Suprapubic skin (tissue), 4 donors: ENCODE results near the gene SENP6. TPM values are rescaled to one million over a fixed set of nuclear protein-coding genes. Genes with fewer than 3 reads are reported as not detected.

Experiments used
- DNase-seq, 2 donors: peaks; one replicate each; pipeline ENCODE4 v3.0.0-alpha.2; 2019; ENCODE audit warnings: low spot score in 2 of 2
- H3K27ac ChIP-seq: fragments of 200-600 bp; sonication (generic); one replicate; pipeline ENCODE4 v1.5.1; 2019
- H3K27me3 ChIP-seq: fragments of 200-600 bp; sonication (generic); one replicate; pipeline ENCODE4 v1.5.1; 2019
- H3K36me3 ChIP-seq: fragments of 200-600 bp; sonication (generic); one replicate; pipeline ENCODE4 v1.5.1; 2019
- H3K4me1 ChIP-seq: fragments of 200-600 bp; sonication (generic); one replicate; pipeline ENCODE4 v1.5.1; 2019
- H3K4me3 ChIP-seq: fragments of 200-600 bp; sonication (generic); one replicate; pipeline ENCODE4 v1.5.1; 2019; ENCODE audit warnings: mild to moderate bottlenecking
- H3K9me3 ChIP-seq: fragments of 200-600 bp; sonication (generic); one replicate; pipeline ENCODE4 v1.5.1; 2019
- EP300 ChIP-seq: sonication (generic); formaldehyde crosslinking; IDR thresholded peaks from one replicate; pipeline ENCODE4 v1.6.1; 2017; ENCODE audit warnings: antibody characterized with exemption
- POLR2A ChIP-seq, 2 donors: fragments of 450-650 bp; IDR thresholded peaks; one replicate each; pipeline ENCODE4 v1.6.1; 2017; ENCODE audit warnings: antibody characterized with exemption in 2 of 2, mild to moderate bottlenecking in 2 of 2, moderate library complexity in 2 of 2
- POLR2AphosphoS5 ChIP-seq, 3 donors: sonication (generic); formaldehyde crosslinking; IDR thresholded peaks; one replicate each; pipeline ENCODE4 v1.6.1; 2017; ENCODE audit warnings: antibody characterized with exemption in 3 of 3
- WGBS: methylation state at CpG from one replicate; pipeline ENCODE4 v1.1.5; 2018; 5-methylcytosine and 5-hydroxymethylcytosine counted together
- total RNA-seq, 4 donors: library from RNA; depleted of rRNA; stranded (reverse); fragments of >200 nt; gene quantifications; one replicate each; pipeline ENCODE4 v1.1.0, GENCODE V29; 2016
- TF ChIP-seq, protein P1 (sequence below), 2 donors: fragments of 200-600 bp in 1 of 2; fragments of 450-650 bp in 1 of 2; sonication (generic) in 1 of 2; IDR thresholded peaks; one replicate each; pipeline ENCODE4 v1.5.1; 2016 to 2019; ENCODE audit warnings: antibody characterized with exemption in 2 of 2, mild to moderate bottlenecking in 1 of 2, moderate library complexity in 1 of 2

The SENP6 gene
- total RNA-seq, 4 donors from 2014 or later: 65.1 to 176 (median 83.2) TPM

DNA sequence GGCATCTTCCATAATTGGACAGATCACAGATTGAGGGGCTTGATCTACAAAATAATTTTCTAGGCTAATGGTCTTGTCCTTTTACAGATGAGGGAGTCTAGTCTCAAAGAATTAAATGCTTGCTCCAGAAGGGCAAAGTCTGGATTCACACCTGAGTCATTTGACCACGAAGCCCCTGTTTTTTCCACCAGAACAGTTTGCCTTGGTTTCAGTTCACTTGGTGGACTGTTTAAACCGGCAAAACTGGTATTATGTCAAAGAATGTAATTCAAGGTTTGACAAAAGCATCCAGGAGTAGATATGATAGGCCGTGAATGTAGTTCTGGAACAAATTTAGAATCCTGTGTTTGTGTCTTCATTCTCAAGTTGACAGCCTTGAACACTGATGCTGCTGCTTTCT, 150.7 kb downstream of the SENP6 start:
- no peak for TF ChIP-seq POLR2AphosphoS5 (IDR thresholded peaks at IDR 0.05)
- TF ChIP-seq EP300: no peak
- TF ChIP-seq POLR2A (IDR thresholded peaks at IDR 0.05): no peak
- TF ChIP-seq, protein P1, sequence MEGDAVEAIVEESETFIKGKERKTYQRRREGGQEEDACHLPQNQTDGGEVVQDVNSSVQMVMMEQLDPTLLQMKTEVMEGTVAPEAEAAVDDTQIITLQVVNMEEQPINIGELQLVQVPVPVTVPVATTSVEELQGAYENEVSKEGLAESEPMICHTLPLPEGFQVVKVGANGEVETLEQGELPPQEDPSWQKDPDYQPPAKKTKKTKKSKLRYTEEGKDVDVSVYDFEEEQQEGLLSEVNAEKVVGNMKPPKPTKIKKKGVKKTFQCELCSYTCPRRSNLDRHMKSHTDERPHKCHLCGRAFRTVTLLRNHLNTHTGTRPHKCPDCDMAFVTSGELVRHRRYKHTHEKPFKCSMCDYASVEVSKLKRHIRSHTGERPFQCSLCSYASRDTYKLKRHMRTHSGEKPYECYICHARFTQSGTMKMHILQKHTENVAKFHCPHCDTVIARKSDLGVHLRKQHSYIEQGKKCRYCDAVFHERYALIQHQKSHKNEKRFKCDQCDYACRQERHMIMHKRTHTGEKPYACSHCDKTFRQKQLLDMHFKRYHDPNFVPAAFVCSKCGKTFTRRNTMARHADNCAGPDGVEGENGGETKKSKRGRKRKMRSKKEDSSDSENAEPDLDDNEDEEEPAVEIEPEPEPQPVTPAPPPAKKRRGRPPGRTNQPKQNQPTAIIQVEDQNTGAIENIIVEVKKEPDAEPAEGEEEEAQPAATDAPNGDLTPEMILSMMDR (IDR thresholded peaks at IDR 0.05): no peak

DNA sequence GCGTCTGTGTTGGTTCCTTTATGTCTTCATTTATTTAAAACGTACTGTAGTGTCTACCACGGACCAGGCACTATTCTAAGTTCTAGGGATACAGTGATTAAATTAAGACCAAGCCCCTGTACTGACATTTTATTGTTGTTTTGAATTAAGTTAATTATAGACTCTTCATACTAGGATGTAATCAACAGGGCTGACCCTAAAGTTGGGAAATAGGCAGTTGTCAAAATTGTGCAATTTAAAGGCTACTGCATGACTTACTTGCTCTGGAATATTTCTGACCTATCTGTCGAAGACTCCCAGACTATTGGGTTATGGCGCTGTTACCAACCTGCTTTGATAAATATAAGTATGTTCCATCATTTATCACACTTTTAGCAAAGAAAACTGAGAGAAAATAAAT, 154.0 kb downstream of the SENP6 start:
- no peak for TF ChIP-seq EP300
- no peak for TF ChIP-seq POLR2A (IDR thresholded peaks at IDR 0.05)
- no peak for TF ChIP-seq POLR2AphosphoS5 (IDR thresholded peaks at IDR 0.05)
- TF ChIP-seq, protein P1 (IDR thresholded peaks at IDR 0.05): no peak
- H3K4me1 ChIP-seq: peaks cover 6% of the 10 kb centered on the region
- no peaks in the 10 kb centered on the region for H3K27me3 ChIP-seq
- no peak for DNase-seq
- WGBS: 86% methylated on average over 5 of the region's 5 CpGs
- H3K9me3 ChIP-seq: no peaks in the 10 kb centered on the region
- no peaks in the 10 kb centered on the region for H3K36me3 ChIP-seq
- no peak overlapping the region for H3K4me3 ChIP-seq
- no peak overlapping the region for H3K27ac ChIP-seq

More for the DNA sequence above, 150.7 kb downstream of the SENP6 start:
- Histone ChIP-seq H3K9me3 (no peaks in the 10 kb centered on the region), H3K27me3 (no peaks in the 10 kb centered on the region), H3K36me3 (no peaks in the 10 kb centered on the region), H3K4me3 (no peak overlapping the region), H3K4me1 (peaks cover 27% of the 10 kb centered on the region), H3K27ac (no peak overlapping the region)
- no peak for DNase-seq
- 68% methylated on average over 3 of the region's 3 CpGs for WGBS

DNA sequence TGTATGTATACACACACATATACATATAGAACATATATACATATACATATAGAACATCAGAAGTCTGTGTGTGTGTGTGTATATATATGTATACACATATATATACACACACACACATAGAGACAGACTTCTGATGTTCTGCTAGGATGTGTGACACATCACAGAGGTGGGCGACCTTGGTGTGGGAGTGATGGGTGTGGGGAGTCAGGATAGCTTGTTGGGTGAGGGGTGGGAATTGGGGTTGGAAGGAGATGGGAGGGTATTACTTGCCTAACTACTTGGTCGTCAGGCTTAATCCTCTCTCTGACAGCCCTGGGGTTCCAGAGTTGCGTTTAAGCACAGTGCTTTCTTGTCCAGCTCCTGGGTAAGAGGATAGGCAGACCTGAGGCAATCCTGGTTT, 155.6 kb downstream of the SENP6 start:
- Histone ChIP-seq H3K36me3 (no peaks in the 10 kb centered on the region), H3K9me3 (no peaks in the 10 kb centered on the region), H3K27ac (no peak overlapping the region), H3K4me1 (no peaks in the 10 kb centered on the region), H3K4me3 (no peak overlapping the region), H3K27me3 (no peaks in the 10 kb centered on the region)
- TF ChIP-seq POLR2AphosphoS5 (IDR thresholded peaks at IDR 0.05) (no peak), EP300 (no peak), POLR2A (IDR thresholded peaks at IDR 0.05) (no peak)
- TF ChIP-seq, protein P1 (IDR thresholded peaks at IDR 0.05): no peak
- DNase-seq: no peak
- WGBS: 89% methylated on average over 3 of the region's 3 CpGs

DNA sequence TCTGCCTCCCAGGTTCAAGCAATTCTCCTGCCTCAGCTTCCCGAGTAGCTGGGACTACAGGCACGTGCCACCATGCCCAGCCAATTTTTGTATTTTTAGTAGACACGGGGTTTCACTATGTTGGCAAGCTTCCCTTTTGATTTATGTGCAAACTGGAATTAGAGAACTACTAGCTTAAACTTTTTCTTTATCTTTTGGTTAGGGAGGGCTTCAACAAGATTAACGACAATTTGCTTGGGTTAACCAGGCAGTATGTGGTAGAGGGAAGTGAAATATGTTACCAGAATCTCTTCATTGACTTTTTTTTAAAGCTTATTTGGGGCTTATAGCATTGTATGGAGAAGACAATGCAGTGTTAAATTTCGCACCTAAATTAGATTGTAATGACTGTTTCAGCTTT, 156.4 kb downstream of the SENP6 start:
- no peaks in the 10 kb centered on the region for H3K9me3 ChIP-seq
- no peaks in the 10 kb centered on the region for H3K36me3 ChIP-seq
- no peak overlapping the region for H3K27ac ChIP-seq
- no peak overlapping the region for H3K4me3 ChIP-seq
- H3K4me1 ChIP-seq: no peaks in the 10 kb centered on the region
- no peaks in the 10 kb centered on the region for H3K27me3 ChIP-seq
- DNase-seq: no peak
- 63% methylated on average over 5 of the region's 5 CpGs for WGBS
- TF ChIP-seq POLR2A (IDR thresholded peaks at IDR 0.05): no peak
- TF ChIP-seq, protein P1 (IDR thresholded peaks at IDR 0.05): no peak
- TF ChIP-seq EP300: no peak
- TF ChIP-seq POLR2AphosphoS5 (IDR thresholded peaks at IDR 0.05): no peak

DNA sequence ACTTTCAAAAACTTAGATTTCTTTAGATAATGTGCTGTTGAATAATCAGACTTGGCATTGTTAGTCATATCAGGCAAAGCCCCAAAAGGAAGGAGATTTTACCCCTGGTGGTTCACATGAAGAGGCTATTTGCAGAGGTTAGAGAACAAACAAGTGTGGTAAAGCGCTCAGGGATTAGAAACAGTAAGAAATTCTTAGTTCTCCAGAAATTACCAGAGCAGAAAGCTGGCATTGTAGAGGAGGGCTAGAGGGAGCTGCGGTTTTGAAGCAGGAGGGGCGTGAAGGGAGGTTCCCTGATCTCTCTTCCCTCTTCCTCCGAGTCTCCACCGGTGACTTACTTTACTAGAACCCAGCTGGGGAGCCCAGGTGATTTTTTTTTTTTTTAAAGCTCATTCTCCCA, 157.5 kb downstream of the SENP6 start:
- no peaks in the 10 kb centered on the region for H3K9me3 ChIP-seq
- H3K4me3 ChIP-seq: no peak overlapping the region
- TF ChIP-seq POLR2AphosphoS5 (IDR thresholded peaks at IDR 0.05): no peak
- TF ChIP-seq, protein P1 (IDR thresholded peaks at IDR 0.05): no peak
- no peaks in the 10 kb centered on the region for H3K27me3 ChIP-seq
- no peak overlapping the region for H3K27ac ChIP-seq
- DNase-seq: no peak
- no peaks in the 10 kb centered on the region for H3K36me3 ChIP-seq
- WGBS: 59% methylated on average over 5 of the region's 5 CpGs
- no peaks in the 10 kb centered on the region for H3K4me1 ChIP-seq
